K562 (cell line): ENCODE results near the gene SLC12A9. TPM values are rescaled to one million over a fixed set of nuclear protein-coding genes. Genes with fewer than 3 reads are reported as not detected.

ENCODE experiments used
- CBX3 ChIP-seq, 2 experiments: IDR thresholded peaks; 1 replicate in 1 of 2; 2 replicates in 1 of 2; pipeline ENCODE4 v1.6.1; 2012; ENCODE audit warnings: inconsistent platforms in 2 of 2, low read length in 2 of 2, borderline replicate concordance in 1 of 2, control low read depth in 1 of 2
- CHD2 ChIP-seq: IDR thresholded peaks from 2 replicates; pipeline ENCODE4 v1.6.1; 2011; ENCODE audit warnings: low read depth, low read length
- E2F6 ChIP-seq, 2 experiments: IDR thresholded peaks; 2 replicates each; pipeline ENCODE4 v1.6.1; 2011; ENCODE audit warnings: borderline replicate concordance in 1 of 2, control low read depth in 1 of 2, low read depth in 1 of 2, low read length in 1 of 2, mild to moderate bottlenecking in 1 of 2, mixed read lengths in 1 of 2, moderate library complexity in 1 of 2; ENCODE audit not compliant: insufficient read depth in 1 of 2, insufficient read length in 1 of 2, poor library complexity in 1 of 2, severe bottlenecking in 1 of 2; ENCODE audit errors: extremely low read depth in 1 of 2
- ESRRA ChIP-seq: fragments of 450-650 bp; IDR thresholded peaks from 2 replicates; pipeline ENCODE4 v1.6.1; 2014; ENCODE audit warnings: low read depth, mild to moderate bottlenecking, moderate library complexity, borderline replicate concordance
- HDAC1 ChIP-seq, 2 experiments: fragments of 450-650 bp; IDR thresholded peaks; 2 replicates each; pipeline ENCODE4 v1.6.1; 2016 to 2017; ENCODE audit warnings: inconsistent platforms in 1 of 2, mild to moderate bottlenecking in 1 of 2, moderate library complexity in 1 of 2
- KLF16 ChIP-seq: IDR thresholded peaks from 2 replicates; pipeline ENCODE4 v1.6.1; 2016; ENCODE audit warnings: antibody characterized with exemption
- NCOR1 ChIP-seq: fragments of 450-650 bp; IDR thresholded peaks from 2 replicates; pipeline ENCODE4 v1.6.1; 2016; ENCODE audit warnings: mild to moderate bottlenecking, moderate library complexity
- RBFOX2 ChIP-seq: fragments of 200-400 bp; formaldehyde crosslinking; IDR thresholded peaks from 2 replicates; pipeline ENCODE4 v1.6.1; 2017; ENCODE audit warnings: low read depth, mild to moderate bottlenecking, low read length, moderate library complexity
- SMARCC2 ChIP-seq: fragments of 450-650 bp; IDR thresholded peaks from 2 replicates; pipeline ENCODE4 v1.6.1; 2017; ENCODE audit warnings: antibody characterized with exemption, moderate library complexity, mild to moderate bottlenecking, low read depth
- SMARCE1 ChIP-seq: fragments of 450-650 bp; IDR thresholded peaks from 2 replicates; pipeline ENCODE4 v1.7.1; 2016; ENCODE audit warnings: mild to moderate bottlenecking
- TRIM24 ChIP-seq, 2 experiments: fragments of 450-650 bp; IDR thresholded peaks; 2 replicates each; pipeline ENCODE4 v1.6.1; 2016
- WHSC1 ChIP-seq: IDR thresholded peaks from one replicate; pipeline ENCODE4 v1.6.1; 2012; ENCODE audit warnings: low read length, control low read depth, inconsistent platforms
- ZNF639 ChIP-seq, 2 experiments: fragments of 200-800 bp in 1 of 2; sonication (Bioruptor generic) in 1 of 2; sonication (generic) in 1 of 2; formaldehyde crosslinking in 1 of 2; IDR thresholded peaks in 1 of 2; conservative IDR thresholded peaks in 1 of 2; 2 replicates each; pipeline versions ENCODE4 v1.5.0 to v1.6.1; 2016 to 2020; ENCODE audit warnings: missing compliant biosample characterization in 1 of 2, missing genetic modification characterization in 1 of 2, missing genetic modification reagents in 1 of 2
- polyA plus RNA-seq, 8 experiments: library from polyadenylated mRNA; depleted of rRNA in 4 of 8; stranded (reverse) in 5 of 8; unstranded in 3 of 8; fragments of >200 nt; fragmentation: Nextera tagmentation in 2 of 8; fragmentation: Illumina TruSeq in 1 of 8; extraction: Ambion mirVana in 2 of 8; extraction: Trizol in 1 of 8; gene quantifications; 2 replicates each; pipeline versions ENCODE4 v1.2.1 to v1.2.3, GENCODE V29; 2011 to 2014; ENCODE audit warnings: inconsistent platforms in 1 of 8, missing spikeins in 1 of 8
- total RNA-seq, 7 experiments: library from RNA; depleted of rRNA in 6 of 7; stranded (reverse); fragments of >200 nt in 6 of 7; fragmentation: Illumina TruSeq in 2 of 7; extraction: Trizol in 2 of 7; gene quantifications; 2 replicates each; pipeline versions ENCODE4 v1.2.1 to v1.2.3, GENCODE V29; 2011 to 2021; ENCODE audit warnings: low replicate concordance in 1 of 7
- TF ChIP-seq, protein P1 (sequence below): fragments of 200-800 bp; sonication (Bioruptor generic); IDR thresholded peaks from 2 replicates; pipeline ENCODE4 v1.6.1; 2017; ENCODE audit warnings: missing genetic modification characterization, missing compliant biosample characterization
- TF ChIP-seq, protein P2 (sequence below): fragments of 450-650 bp; IDR thresholded peaks from 2 replicates; pipeline ENCODE4 v1.7.0; 2016; ENCODE audit warnings: borderline replicate concordance
- TF ChIP-seq, protein P3 (sequence below): sonication (generic); formaldehyde crosslinking; IDR thresholded peaks from 2 replicates; pipeline ENCODE4 v1.9.0; 2022; ENCODE audit warnings: mild to moderate bottlenecking, missing genetic modification reagents
- TF ChIP-seq, protein P4 (sequence below): fragments of 450-650 bp; IDR thresholded peaks from 2 replicates; pipeline ENCODE4 v1.7.1; 2018; ENCODE audit warnings: mild to moderate bottlenecking, low read depth; ENCODE audit not compliant: partially characterized antibody

SLC12A9 gene
- total and polyA plus RNA-seq, 9 of the 15 experiments (the other 6 are each of a cell fraction or from before 2014, with no cell fraction given): 0.06 to 20.2 (median 10.7) TPM

- TF ChIP-seq, protein P1, sequence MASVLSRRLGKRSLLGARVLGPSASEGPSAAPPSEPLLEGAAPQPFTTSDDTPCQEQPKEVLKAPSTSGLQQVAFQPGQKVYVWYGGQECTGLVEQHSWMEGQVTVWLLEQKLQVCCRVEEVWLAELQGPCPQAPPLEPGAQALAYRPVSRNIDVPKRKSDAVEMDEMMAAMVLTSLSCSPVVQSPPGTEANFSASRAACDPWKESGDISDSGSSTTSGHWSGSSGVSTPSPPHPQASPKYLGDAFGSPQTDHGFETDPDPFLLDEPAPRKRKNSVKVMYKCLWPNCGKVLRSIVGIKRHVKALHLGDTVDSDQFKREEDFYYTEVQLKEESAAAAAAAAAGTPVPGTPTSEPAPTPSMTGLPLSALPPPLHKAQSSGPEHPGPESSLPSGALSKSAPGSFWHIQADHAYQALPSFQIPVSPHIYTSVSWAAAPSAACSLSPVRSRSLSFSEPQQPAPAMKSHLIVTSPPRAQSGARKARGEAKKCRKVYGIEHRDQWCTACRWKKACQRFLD (CRISPR knock-in tag): peak; percentile 71; the same call in 1 of the 2 replicates
- TF ChIP-seq E2F6 (IDR thresholded peaks at IDR 0.05; ENCODE audit: borderline replicate concordance in 1 of 2, extremely low read depth in 1 of 2, insufficient read depth in 1 of 2, insufficient read length in 1 of 2, low read depth in 1 of 2, low read length in 1 of 2, poor library complexity in 1 of 2, severe bottlenecking in 1 of 2) (peak in 1 of 2 experiments; percentile 8), TRIM24 (IDR thresholded peaks at IDR 0.05) (peak; percentile 32 to 78; a peak in 2 of 4 replicates), RBFOX2 (0 out of 2 replicates have a peak, but pooled peaks have one; percentile 10), SMARCC2 (peak; percentile 76; the same call in 1 of the 2 replicates), SMARCE1 (peak; percentile 76), HDAC1 (IDR thresholded peaks at IDR 0.05) (0 out of 4 replicates have a peak, but pooled peaks of 1 of the 2 experiments have one; percentile 39), ESRRA (0 out of 2 replicates have a peak, but pooled peaks have one; percentile 28), WHSC1 (no peak), NCOR1 (peak; percentile 95), CBX3 (IDR thresholded peaks at IDR 0.05; ENCODE audit: borderline replicate concordance in 1 of 2, low read length in 2 of 2) (peak in 1 of 2 experiments; percentile 52; a peak in 1 of 3 replicates), KLF16 (peak; percentile 94), ZNF639 (CRISPR knock-in tag; conservative IDR thresholded peaks at IDR 0.05 in 1 of 2, IDR thresholded peaks at IDR 0.05 in 1 of 2) (peak in 1 of 2 experiments; percentile 56; a peak in 1 of 4 replicates), CHD2 (0 out of 2 replicates have a peak, but pooled peaks have one; percentile 26)
- TF ChIP-seq, protein P2, sequence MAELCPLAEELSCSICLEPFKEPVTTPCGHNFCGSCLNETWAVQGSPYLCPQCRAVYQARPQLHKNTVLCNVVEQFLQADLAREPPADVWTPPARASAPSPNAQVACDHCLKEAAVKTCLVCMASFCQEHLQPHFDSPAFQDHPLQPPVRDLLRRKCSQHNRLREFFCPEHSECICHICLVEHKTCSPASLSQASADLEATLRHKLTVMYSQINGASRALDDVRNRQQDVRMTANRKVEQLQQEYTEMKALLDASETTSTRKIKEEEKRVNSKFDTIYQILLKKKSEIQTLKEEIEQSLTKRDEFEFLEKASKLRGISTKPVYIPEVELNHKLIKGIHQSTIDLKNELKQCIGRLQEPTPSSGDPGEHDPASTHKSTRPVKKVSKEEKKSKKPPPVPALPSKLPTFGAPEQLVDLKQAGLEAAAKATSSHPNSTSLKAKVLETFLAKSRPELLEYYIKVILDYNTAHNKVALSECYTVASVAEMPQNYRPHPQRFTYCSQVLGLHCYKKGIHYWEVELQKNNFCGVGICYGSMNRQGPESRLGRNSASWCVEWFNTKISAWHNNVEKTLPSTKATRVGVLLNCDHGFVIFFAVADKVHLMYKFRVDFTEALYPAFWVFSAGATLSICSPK: peak; percentile 51; the same call in 1 of the 2 replicates
- TF ChIP-seq, protein P3, sequence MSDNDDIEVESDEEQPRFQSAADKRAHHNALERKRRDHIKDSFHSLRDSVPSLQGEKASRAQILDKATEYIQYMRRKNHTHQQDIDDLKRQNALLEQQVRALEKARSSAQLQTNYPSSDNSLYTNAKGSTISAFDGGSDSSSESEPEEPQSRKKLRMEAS: no peak
- TF ChIP-seq, protein P4, sequence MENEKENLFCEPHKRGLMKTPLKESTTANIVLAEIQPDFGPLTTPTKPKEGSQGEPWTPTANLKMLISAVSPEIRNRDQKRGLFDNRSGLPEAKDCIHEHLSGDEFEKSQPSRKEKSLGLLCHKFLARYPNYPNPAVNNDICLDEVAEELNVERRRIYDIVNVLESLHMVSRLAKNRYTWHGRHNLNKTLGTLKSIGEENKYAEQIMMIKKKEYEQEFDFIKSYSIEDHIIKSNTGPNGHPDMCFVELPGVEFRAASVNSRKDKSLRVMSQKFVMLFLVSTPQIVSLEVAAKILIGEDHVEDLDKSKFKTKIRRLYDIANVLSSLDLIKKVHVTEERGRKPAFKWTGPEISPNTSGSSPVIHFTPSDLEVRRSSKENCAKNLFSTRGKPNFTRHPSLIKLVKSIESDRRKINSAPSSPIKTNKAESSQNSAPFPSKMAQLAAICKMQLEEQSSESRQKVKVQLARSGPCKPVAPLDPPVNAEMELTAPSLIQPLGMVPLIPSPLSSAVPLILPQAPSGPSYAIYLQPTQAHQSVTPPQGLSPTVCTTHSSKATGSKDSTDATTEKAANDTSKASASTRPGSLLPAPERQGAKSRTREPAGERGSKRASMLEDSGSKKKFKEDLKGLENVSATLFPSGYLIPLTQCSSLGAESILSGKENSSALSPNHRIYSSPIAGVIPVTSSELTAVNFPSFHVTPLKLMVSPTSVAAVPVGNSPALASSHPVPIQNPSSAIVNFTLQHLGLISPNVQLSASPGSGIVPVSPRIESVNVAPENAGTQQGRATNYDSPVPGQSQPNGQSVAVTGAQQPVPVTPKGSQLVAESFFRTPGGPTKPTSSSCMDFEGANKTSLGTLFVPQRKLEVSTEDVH: no peak
These were observed 23.3 kb upstream of the SLC12A9 start (continued) for GRCh38 chr7:100829150-100829716.
